ENCODE results near the gene TLL1.

TLL1 gene

DNA sequence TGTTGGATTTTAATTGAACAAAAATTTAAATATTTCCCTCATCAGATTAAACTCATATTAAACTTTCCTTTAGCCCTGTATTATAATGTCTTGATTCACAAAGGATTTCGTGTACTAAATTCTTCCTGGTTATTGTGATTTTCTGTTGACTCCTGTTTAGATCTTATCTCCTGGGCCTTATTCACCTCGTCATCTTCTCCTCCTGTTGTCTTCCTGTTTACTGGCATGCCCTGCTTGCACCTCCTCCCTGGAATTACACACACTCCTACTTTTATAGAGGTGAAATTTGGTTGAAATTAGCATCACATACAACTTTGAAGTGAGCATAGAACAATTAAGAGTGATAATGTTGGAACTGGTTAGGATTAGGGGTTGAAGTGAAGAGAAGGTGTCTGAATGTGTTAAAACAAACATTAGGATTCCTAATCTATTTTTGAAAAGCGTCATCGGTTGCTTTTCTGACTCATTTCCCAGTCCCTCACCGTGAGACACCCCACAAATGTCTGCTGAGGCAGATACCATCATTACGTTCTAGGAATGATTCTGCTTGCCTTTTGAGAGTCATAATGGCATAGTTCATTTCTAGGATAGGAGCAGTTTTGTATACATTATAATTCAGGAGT lies 32.5 kb downstream of the TLL1 start:
- TF ChIP-seq CTCF (IDR thresholded peaks at IDR 0.05) = no peak

- TF ChIP-seq CTCF (IDR thresholded peaks at IDR 0.05) = no peak
Observed at GRCh38 chr4:165906272-165906671, 33.2 kb downstream of the TLL1 start.

- TF ChIP-seq CTCF (IDR thresholded peaks at IDR 0.05) = no peak
Observed at GRCh38 chr4:165909947-165910346, 36.9 kb downstream of the TLL1 start.

GRCh38 chr4:165915215-165915614 lies 42.2 kb downstream of the TLL1 start:
- no peak for TF ChIP-seq CTCF (IDR thresholded peaks at IDR 0.05)

DNA sequence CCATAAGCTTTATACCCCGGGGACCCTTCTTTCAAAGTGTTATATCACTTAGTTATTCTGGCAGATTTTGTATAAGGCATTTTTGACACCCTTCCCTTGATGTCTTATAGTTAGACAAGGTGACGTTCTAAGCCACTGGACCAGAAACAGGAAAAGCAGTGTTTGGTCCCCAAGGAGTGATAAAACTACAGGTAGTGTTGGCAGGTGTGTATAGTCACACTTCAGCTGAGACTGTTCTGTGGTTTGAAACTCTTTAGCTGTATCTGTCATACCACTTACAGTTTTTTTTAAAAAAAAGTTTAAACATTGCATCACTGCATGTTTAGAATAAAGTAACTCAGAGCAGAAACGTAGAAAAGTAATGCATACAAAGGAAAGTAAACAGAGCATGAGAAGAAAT lies 48.5 kb downstream of the TLL1 start:
- no peak for TF ChIP-seq CTCF (IDR thresholded peaks at IDR 0.05)

DNA sequence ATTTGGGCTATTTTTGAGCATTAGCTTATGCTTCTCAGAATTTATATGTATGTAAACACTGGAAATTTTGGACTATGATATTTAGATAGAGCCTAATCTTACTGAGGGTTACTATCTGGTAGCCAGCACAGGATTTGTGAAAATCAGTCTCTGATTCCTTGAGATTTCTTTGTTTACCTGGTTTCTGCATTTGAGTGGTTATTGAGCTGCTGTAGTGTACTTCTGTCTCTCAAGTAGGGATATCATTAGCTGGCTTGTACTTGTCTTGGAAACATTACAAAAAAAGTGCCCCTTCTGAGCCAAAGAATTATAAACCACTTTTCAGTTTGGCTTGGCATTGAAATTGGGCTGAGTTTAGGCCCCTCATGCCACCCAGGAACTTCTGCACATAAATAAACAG lies 49.7 kb downstream of the TLL1 start:
- no peak for TF ChIP-seq CTCF (IDR thresholded peaks at IDR 0.05)

- no peak for TF ChIP-seq CTCF (IDR thresholded peaks at IDR 0.05)
Observed at GRCh38 chr4:165926307-165926706, 53.3 kb downstream of the TLL1 start.

- TF ChIP-seq CTCF (IDR thresholded peaks at IDR 0.05) = no peak
Observed at GRCh38 chr4:165927366-165927765, 54.3 kb downstream of the TLL1 start.
